HG02870 (cell line): ENCODE measurements around the gene PPP6R2.

Experiments
- ATAC-seq: cut with Tn5 transposase; IDR thresholded peaks from one replicate; pipeline ENCODE4 v1.9.1; 2021; ENCODE audit warnings: mild to moderate bottlenecking, moderate library complexity; ENCODE audit not compliant: unreplicated experiment

PPP6R2 gene

GRCh38 chr22:50464451-50464850, 121.3 kb downstream of the PPP6R2 start:
- ATAC-seq: no peak

GRCh38 chr22:50465066-50465930, 122.2 kb downstream of the PPP6R2 start:
- no peak for ATAC-seq

- ATAC-seq: no peak
Measured at GRCh38 chr22:50467341-50467740, 124.2 kb downstream of the PPP6R2 start.

- no peak for ATAC-seq
Measured at GRCh38 chr22:50467773-50468440, 124.8 kb downstream of the PPP6R2 start.

- no peak for ATAC-seq
Measured at GRCh38 chr22:50468626-50469025, 125.5 kb downstream of the PPP6R2 start.

GRCh38 chr22:50469377-50470305, 126.5 kb downstream of the PPP6R2 start:
- peak; percentile 37 for ATAC-seq

- ATAC-seq: no peak
Measured at GRCh38 chr22:50470491-50470890, 127.4 kb downstream of the PPP6R2 start.

- ATAC-seq: no peak
Measured at GRCh38 chr22:50471197-50471847, 128.2 kb downstream of the PPP6R2 start.

DNA sequence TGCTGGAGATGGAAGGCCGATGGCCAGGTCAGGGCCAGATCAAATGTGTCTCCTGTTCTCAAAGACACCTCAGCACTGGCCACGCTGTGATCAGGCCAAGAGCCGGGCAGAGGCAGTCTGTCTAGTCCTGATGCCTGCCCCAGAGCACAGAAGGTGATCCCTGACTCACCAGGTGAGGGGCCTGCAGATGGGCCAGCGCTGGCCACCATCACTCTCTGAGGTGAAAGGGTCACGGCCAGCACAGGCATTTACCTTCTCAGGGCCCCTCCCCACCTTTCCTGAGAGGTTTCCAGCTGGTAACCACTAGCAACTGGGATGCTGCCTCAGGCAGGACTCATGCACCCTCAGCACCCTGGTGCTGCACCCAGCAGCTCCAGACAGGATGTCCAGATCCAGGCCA, 128.8 kb downstream of the PPP6R2 start:
- ATAC-seq: no peak

DNA sequence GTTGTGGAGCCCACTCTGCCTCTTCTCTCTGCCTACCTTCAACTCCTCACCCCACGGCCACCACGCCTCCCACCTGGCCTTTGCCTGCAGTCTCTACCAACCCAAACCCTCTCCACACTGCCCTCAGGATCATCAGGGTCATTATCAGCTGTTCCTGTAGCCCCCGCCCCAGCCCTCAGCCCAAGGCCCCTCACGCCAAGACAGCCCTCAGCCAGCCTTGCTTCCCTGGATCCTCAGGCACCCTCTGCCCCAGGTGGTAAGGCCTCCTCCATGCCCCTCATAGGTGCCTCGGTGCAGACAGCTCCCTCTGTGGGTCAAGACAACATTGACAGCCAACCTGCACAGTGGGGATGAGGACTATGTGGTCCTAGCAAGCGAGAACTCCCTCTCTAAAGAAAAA, 130.0 kb downstream of the PPP6R2 start:
- no peak for ATAC-seq

GRCh38 chr22:50473855-50474671, 130.9 kb downstream of the PPP6R2 start:
- peak; percentile 8 for ATAC-seq

- peak; percentile 58 for ATAC-seq
Measured at GRCh38 chr22:50474710-50475651, 131.9 kb downstream of the PPP6R2 start, which contains the start of gene SBF1. Gene SBF1 (minus strand): TSS chr22:50475035. CDS start chr22:50474840, 195 bp downstream.

DNA sequence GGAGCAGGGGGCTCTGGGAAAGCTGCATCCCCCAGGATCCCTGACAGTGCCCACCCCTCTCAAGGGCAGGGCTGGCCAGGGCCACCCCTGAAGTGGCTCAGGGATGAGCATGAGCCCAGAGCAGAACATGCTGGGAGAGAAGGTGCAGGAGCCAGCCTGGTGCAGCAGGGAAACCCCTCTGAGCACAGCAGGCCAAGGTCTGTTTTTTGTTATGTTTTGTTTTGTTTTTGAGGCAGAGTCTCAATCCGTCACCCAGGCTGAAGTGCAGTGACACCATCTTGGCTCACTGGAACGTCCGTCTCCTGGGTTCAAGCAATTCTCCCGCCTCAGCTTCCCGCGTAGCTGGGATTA, 132.5 kb downstream of the PPP6R2 start:
- no peak for ATAC-seq

DNA sequence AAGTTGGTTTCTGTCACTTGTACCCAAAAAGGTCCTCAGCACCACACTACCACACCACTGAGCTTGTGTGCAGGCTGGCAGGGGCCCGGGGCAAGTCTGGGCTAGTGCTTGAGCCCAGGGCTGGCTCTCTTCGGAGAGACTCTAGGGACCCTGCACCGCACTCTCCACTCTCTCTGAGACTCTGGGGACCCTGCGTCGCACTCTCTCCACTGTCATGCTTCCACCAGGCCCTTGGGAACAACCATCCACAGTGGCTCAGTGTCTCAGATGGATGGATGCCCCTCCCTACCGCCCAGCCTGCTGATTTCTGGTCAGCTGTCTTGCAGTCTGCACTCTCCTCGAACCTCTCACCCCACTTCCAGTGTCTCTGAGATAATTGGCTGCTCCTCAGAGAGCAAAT, 133.7 kb downstream of the PPP6R2 start:
- ATAC-seq: no peak

- no peak for ATAC-seq
Measured at GRCh38 chr22:50477923-50478322, 134.8 kb downstream of the PPP6R2 start.

GRCh38 chr22:50479721-50480120, 136.6 kb downstream of the PPP6R2 start:
- no peak for ATAC-seq

DNA sequence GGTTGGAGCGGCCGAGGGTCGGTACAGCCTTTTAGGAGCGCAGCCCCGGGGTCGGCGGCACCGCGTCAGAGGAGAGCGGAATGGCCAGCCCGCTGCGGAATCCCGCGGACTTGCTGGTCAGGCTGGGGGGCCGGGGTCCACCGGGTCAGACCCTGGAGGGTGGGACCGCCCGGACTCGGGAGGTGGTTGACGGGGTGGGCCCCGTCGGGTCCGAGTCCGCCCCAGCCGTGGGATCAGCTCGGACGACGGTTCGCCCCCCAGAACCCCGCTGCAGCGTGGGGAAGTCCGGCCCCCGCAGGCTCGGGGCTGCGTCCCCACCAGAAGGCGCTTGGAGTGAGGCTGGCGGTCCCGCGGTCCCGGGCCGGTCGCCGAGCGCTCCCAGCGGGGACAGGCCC, 137.9 kb downstream of the PPP6R2 start:
- no peak for ATAC-seq

GRCh38 chr22:50481440-50482106, 138.4 kb downstream of the PPP6R2 start, which contains the start of gene ADM2:
Gene ADM2 (plus strand): TSS chr22:50481543. CDS start chr22:50481848, 305 bp downstream.
- no peak for ATAC-seq
